GM23338 (cell line): ENCODE results near the gene CHST15. TPM values are rescaled to one million over a fixed set of nuclear protein-coding genes. Genes with fewer than 3 reads are reported as not detected.

ENCODE experiments used
- ATAC-seq: fragments of 200-7000 bp; cut with Tn5 transposase; 3 replicates; pipeline ENCODE4 v1.9.1; 2020
- DNase-seq: peaks from one replicate; pipeline ENCODE4 v3.0.0-alpha.2; 2015; ENCODE audit warnings: low spot score
- H2AFZ ChIP-seq: fragments of 200-600 bp; sonication (generic); 2 replicates; pipeline ENCODE4 v1.8.0; 2016; ENCODE audit warnings: antibody characterized with exemption, mild to moderate bottlenecking, moderate library complexity
- H3F3A ChIP-seq: fragments of 200-600 bp; sonication (generic); replicated peaks from 2 replicates; pipeline ENCODE4 v1.8.0; 2017; ENCODE audit warnings: antibody characterized with exemption, mixed run types, low read depth
- H3K27ac ChIP-seq: fragments of 200-600 bp; sonication (generic); 2 replicates; pipeline ENCODE4 v1.6.1; 2016; ENCODE audit warnings: low read depth
- H3K27me3 ChIP-seq: fragments of 200-600 bp; sonication (generic); 2 replicates; pipeline ENCODE4 v1.8.0; 2016; ENCODE audit warnings: mild to moderate bottlenecking, mixed run types, moderate library complexity; ENCODE audit not compliant: insufficient read depth
- H3K36me3 ChIP-seq: fragments of 200-600 bp; sonication (generic); 2 replicates; pipeline ENCODE4 v1.8.0; 2016; ENCODE audit warnings: mild to moderate bottlenecking; ENCODE audit not compliant: insufficient read depth
- H3K4me1 ChIP-seq: fragments of 200-600 bp; sonication (generic); 2 replicates; pipeline ENCODE4 v1.8.0; 2016; ENCODE audit warnings: mild to moderate bottlenecking, moderate library complexity; ENCODE audit not compliant: insufficient read depth
- H3K4me2 ChIP-seq: fragments of 200-600 bp; sonication (generic); 2 replicates; pipeline ENCODE4 v1.7.1; 2017; ENCODE audit warnings: mixed run types
- H3K4me3 ChIP-seq: fragments of 200-600 bp; sonication (generic); 2 replicates; pipeline ENCODE4 v1.6.1; 2016; ENCODE audit warnings: mixed run types
- H3K79me2 ChIP-seq: fragments of 200-600 bp; sonication (generic); replicated peaks from 2 replicates; pipeline ENCODE4 v1.8.0; 2017; ENCODE audit warnings: mild to moderate bottlenecking; ENCODE audit not compliant: insufficient read depth
- H3K9me2 ChIP-seq: fragments of 200-600 bp; sonication (generic); 2 replicates; pipeline ENCODE4 v1.8.0; 2017; ENCODE audit not compliant: insufficient read depth
- H4K20me1 ChIP-seq: fragments of 200-600 bp; sonication (generic); replicated peaks from 2 replicates; pipeline ENCODE4 v1.8.0; 2017; ENCODE audit warnings: mild to moderate bottlenecking; ENCODE audit not compliant: insufficient read depth
- H3K27ac Mint-ChIP-seq: 2 replicates; pipeline ENCODE4 v1.8.0; 2020; ENCODE audit warnings: inconsistent platforms, mild to moderate bottlenecking, moderate library complexity, mixed read lengths
- H3K27me3 Mint-ChIP-seq: 3 replicates; pipeline ENCODE4 v1.8.0; 2022; ENCODE audit warnings: low read depth, mild to moderate bottlenecking, moderate library complexity, mixed read lengths, inconsistent platforms; ENCODE audit not compliant: insufficient read depth, poor library complexity
- H3K36me3 Mint-ChIP-seq: 3 replicates; pipeline ENCODE4 v1.8.0; 2021; ENCODE audit warnings: low read depth, mild to moderate bottlenecking, inconsistent platforms, moderate library complexity, mixed read lengths
- H3K4me1 Mint-ChIP-seq: 3 replicates; pipeline ENCODE4 v1.8.0; 2020; ENCODE audit warnings: mild to moderate bottlenecking, inconsistent platforms, mixed read lengths
- H3K4me3 Mint-ChIP-seq: 3 replicates; pipeline ENCODE4 v1.8.0; 2021; ENCODE audit warnings: moderate library complexity, mild to moderate bottlenecking, inconsistent platforms, mixed read lengths
- H3K9me3 Mint-ChIP-seq: 3 replicates; pipeline ENCODE4 v1.8.0; 2020; ENCODE audit warnings: moderate library complexity, mild to moderate bottlenecking, inconsistent platforms, mixed read lengths
- CREB1 ChIP-seq: fragments of 250-450 bp; sonication (Bioruptor Pico); IDR thresholded peaks from 2 replicates; pipeline ENCODE4 v1.5.0; 2020; ENCODE audit warnings: low read depth, mild to moderate bottlenecking, moderate library complexity
- ETS1 ChIP-seq: IDR thresholded peaks from 2 replicates; pipeline ENCODE4 v1.6.1; 2016; ENCODE audit warnings: antibody characterized with exemption
- EZH2 ChIP-seq: fragments of 200-600 bp; sonication (generic); IDR thresholded peaks from one replicate; pipeline ENCODE4 v1.8.0; 2017; ENCODE audit warnings: antibody characterized with exemption, mild to moderate bottlenecking, low read depth; ENCODE audit not compliant: unreplicated experiment
- EZH2phosphoT487 ChIP-seq: fragments of 200-600 bp; sonication (generic); IDR thresholded peaks from one replicate; pipeline ENCODE4 v1.8.1; 2018; ENCODE audit warnings: antibody characterized with exemption; ENCODE audit not compliant: unreplicated experiment
- JUNB ChIP-seq: IDR thresholded peaks from one replicate; pipeline ENCODE4 v1.6.1; 2016; ENCODE audit warnings: antibody characterized with exemption; ENCODE audit not compliant: unreplicated experiment
- POLR2AphosphoS5 ChIP-seq: IDR thresholded peaks from 2 replicates; pipeline ENCODE4 v1.6.1; 2016; ENCODE audit warnings: antibody characterized with exemption, low read depth
- STAT1 ChIP-seq: IDR thresholded peaks from one replicate; pipeline ENCODE4 v1.6.1; 2016; ENCODE audit warnings: antibody characterized with exemption; ENCODE audit not compliant: unreplicated experiment
- ZNF331 ChIP-seq: fragments of 250-450 bp; sonication (Bioruptor Pico); IDR thresholded peaks from 2 replicates; pipeline ENCODE4 v1.5.0; 2020; ENCODE audit warnings: low read depth, mild to moderate bottlenecking, moderate library complexity
- polyA plus RNA-seq: library from polyadenylated mRNA; unstranded; fragments of >200 nt; fragmentation: Nextera tagmentation; extraction: Ambion mirVana; gene quantifications from 2 replicates; pipeline ENCODE4 v1.2.1, GENCODE V29; 2016
- total RNA-seq: library from RNA; depleted of rRNA; stranded (reverse); fragments of >200 nt; shearing (Covaris generic); gene quantifications from 2 replicates; pipeline ENCODE4 v1.2.3, GENCODE V29; 2014
- TF ChIP-seq, protein P1 (sequence below), 2 experiments: fragments of 200-600 bp in 1 of 2; sonication (generic) in 1 of 2; conservative IDR thresholded peaks; 2 replicates each; pipeline versions ENCODE4 v1.5.1 to v1.6.1; 2016 to 2017; ENCODE audit warnings: antibody characterized with exemption in 2 of 2, low read depth in 2 of 2, mild to moderate bottlenecking in 2 of 2, moderate library complexity in 1 of 2
- TF ChIP-seq, protein P2 (sequence below): IDR thresholded peaks from one replicate; pipeline ENCODE4 v1.6.1; 2018; ENCODE audit warnings: antibody characterized with exemption; ENCODE audit not compliant: unreplicated experiment

Gene CHST15
- total and polyA plus RNA-seq, 2 experiments from 2014 or later: 2.6 to 11.2 TPM

DNA sequence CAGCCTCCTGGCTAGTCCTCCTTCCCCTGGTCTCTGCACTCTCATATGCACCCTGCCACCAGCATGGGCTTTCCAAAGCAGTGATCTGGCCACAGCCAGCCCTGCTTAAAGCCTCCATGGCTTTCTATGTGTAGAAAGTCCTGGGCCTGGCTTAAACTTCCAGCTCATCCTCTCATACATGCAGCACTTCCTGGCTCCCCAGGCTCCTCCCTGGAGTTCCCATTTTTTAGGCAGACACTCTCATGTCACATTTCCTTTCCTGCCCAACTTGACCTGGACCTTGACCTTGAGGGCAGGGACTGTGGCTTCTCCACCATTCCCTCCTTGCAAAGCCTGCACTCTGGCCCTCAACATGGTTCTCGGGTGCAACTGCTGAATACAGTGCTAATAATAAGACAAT lies 79.5 kb downstream of the CHST15 start:
- H2AFZ ChIP-seq: no peak overlapping the region
- H4K20me1 ChIP-seq: no peaks in the 10 kb centered on the region
- H3K36me3 Mint-ChIP-seq: peaks cover 31% of the 10 kb centered on the region
- peaks cover 15% of the 10 kb centered on the region for H3K9me3 Mint-ChIP-seq
- DNase-seq (no peak), ATAC-seq (no peak)
- H3K79me2 ChIP-seq: no peaks in the 10 kb centered on the region
- H3F3A ChIP-seq: no peaks in the 10 kb centered on the region
- H3K27ac ChIP-seq: no peak overlapping the region
- peaks cover 42% of the 10 kb centered on the region for H3K4me1 Mint-ChIP-seq
- no peaks in the 10 kb centered on the region for H3K9me2 ChIP-seq
- no peaks in the 10 kb centered on the region for H3K27me3 ChIP-seq
- H3K4me3 ChIP-seq: no peak overlapping the region
- H3K27ac Mint-ChIP-seq: no peak overlapping the region
- H3K36me3 ChIP-seq: no peaks in the 10 kb centered on the region
- H3K4me2 ChIP-seq: no peak overlapping the region
- TF ChIP-seq, protein P1, sequence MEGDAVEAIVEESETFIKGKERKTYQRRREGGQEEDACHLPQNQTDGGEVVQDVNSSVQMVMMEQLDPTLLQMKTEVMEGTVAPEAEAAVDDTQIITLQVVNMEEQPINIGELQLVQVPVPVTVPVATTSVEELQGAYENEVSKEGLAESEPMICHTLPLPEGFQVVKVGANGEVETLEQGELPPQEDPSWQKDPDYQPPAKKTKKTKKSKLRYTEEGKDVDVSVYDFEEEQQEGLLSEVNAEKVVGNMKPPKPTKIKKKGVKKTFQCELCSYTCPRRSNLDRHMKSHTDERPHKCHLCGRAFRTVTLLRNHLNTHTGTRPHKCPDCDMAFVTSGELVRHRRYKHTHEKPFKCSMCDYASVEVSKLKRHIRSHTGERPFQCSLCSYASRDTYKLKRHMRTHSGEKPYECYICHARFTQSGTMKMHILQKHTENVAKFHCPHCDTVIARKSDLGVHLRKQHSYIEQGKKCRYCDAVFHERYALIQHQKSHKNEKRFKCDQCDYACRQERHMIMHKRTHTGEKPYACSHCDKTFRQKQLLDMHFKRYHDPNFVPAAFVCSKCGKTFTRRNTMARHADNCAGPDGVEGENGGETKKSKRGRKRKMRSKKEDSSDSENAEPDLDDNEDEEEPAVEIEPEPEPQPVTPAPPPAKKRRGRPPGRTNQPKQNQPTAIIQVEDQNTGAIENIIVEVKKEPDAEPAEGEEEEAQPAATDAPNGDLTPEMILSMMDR (conservative IDR thresholded peaks at IDR 0.05; ENCODE audit: low read depth in 2 of 2): no peak
- TF ChIP-seq JUNB (no peak), STAT1 (no peak), EZH2phosphoT487 (no peak), ETS1 (no peak), POLR2AphosphoS5 (no peak), CREB1 (CRISPR knock-in tag) (no peak), EZH2 (no peak), ZNF331 (CRISPR knock-in tag) (no peak)
- no peak overlapping the region for H3K4me3 Mint-ChIP-seq
- H3K27me3 Mint-ChIP-seq: peaks cover 11% of the 10 kb centered on the region
- peaks cover 8% of the 10 kb centered on the region; the same call in 1 of the 2 replicates for H3K4me1 ChIP-seq

DNA sequence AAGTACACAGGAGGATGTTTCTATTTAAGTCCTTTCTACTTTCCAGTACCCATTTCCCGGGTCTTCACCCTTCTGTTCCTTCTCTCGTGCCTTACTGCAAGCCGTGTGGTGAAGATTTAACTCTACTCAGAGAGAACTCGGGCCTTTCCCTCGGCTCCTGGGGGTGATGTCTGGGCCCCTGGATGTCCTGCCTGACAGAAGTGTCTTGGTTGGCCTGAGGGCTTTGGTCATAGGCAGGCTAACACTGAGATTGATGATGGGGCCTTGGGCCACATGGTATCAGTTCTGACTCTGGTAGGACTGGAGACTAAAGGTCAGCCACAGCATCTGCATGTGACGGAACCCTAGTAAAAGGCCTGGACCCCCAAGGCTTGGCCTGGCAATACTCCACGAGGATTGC lies 80.4 kb downstream of the CHST15 start:
- Mint-ChIP-seq H3K27me3 (peaks cover 10% of the 10 kb centered on the region), H3K4me3 (no peak overlapping the region), H3K36me3 (peaks cover 35% of the 10 kb centered on the region), H3K9me3 (peaks cover 15% of the 10 kb centered on the region), H3K4me1 (peaks cover 34% of the 10 kb centered on the region), H3K27ac (no peak overlapping the region)
- Histone ChIP-seq H3F3A (no peaks in the 10 kb centered on the region), H3K79me2 (no peaks in the 10 kb centered on the region), H3K4me2 (no peak overlapping the region), H3K27ac (no peak overlapping the region), H3K27me3 (no peaks in the 10 kb centered on the region), H3K4me1 (peaks cover 8% of the 10 kb centered on the region; the same call in 1 of the 2 replicates), H3K4me3 (no peak overlapping the region), H4K20me1 (no peaks in the 10 kb centered on the region), H3K36me3 (no peaks in the 10 kb centered on the region), H2AFZ (no peak overlapping the region), H3K9me2 (no peaks in the 10 kb centered on the region)
- ATAC-seq (no peak), DNase-seq (no peak)
- TF ChIP-seq JUNB (no peak), ETS1 (no peak), STAT1 (no peak), CREB1 (CRISPR knock-in tag) (no peak), ZNF331 (CRISPR knock-in tag) (no peak), POLR2AphosphoS5 (no peak)
- TF ChIP-seq, protein P2, sequence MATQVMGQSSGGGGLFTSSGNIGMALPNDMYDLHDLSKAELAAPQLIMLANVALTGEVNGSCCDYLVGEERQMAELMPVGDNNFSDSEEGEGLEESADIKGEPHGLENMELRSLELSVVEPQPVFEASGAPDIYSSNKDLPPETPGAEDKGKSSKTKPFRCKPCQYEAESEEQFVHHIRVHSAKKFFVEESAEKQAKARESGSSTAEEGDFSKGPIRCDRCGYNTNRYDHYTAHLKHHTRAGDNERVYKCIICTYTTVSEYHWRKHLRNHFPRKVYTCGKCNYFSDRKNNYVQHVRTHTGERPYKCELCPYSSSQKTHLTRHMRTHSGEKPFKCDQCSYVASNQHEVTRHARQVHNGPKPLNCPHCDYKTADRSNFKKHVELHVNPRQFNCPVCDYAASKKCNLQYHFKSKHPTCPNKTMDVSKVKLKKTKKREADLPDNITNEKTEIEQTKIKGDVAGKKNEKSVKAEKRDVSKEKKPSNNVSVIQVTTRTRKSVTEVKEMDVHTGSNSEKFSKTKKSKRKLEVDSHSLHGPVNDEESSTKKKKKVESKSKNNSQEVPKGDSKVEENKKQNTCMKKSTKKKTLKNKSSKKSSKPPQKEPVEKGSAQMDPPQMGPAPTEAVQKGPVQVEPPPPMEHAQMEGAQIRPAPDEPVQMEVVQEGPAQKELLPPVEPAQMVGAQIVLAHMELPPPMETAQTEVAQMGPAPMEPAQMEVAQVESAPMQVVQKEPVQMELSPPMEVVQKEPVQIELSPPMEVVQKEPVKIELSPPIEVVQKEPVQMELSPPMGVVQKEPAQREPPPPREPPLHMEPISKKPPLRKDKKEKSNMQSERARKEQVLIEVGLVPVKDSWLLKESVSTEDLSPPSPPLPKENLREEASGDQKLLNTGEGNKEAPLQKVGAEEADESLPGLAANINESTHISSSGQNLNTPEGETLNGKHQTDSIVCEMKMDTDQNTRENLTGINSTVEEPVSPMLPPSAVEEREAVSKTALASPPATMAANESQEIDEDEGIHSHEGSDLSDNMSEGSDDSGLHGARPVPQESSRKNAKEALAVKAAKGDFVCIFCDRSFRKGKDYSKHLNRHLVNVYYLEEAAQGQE: no peak
